ENCODE data around the gene MED9. TPM values are rescaled to one million over a fixed set of nuclear protein-coding genes. Genes with fewer than 3 reads are reported as not detected.

The MED9 gene
- total and polyA plus RNA-seq, 2 donors (not counting 3 experiments of a cell fraction or from before 2014, with no cell fraction given), result 15.1 to 18.2 TPM

- ChIA-PET CTCF (interaction anchor here (1.7 kb wide), 1 partner anchor 27 kb away, joined by 6 read pairs; the partner anchor contains the start of gene RASD1), POLR2A (no interaction called here)
- FAIRE-seq, result no peak
- Histone ChIP-seq H3K9me3 (replicated peaks; ENCODE audit: control insufficient read depth, insufficient read depth, low read length) (no peaks in the 10 kb centered on the region), H3K79me2 (ENCODE audit: control insufficient read depth, insufficient read depth, low read length) (no peaks in the 10 kb centered on the region), H3K9me1 (replicated peaks; ENCODE audit: control insufficient read depth, extremely low read depth, insufficient read depth, low read length) (no peaks in the 10 kb centered on the region), H3K27me3 (ENCODE audit: control insufficient read depth in 2 of 2, insufficient read depth in 2 of 2, low read length in 2 of 2) (peaks cover 37 to 50% of the 10 kb centered on the region in 2 experiments), H4K20me1 (replicated peaks; ENCODE audit: control insufficient read depth, extremely low read depth, insufficient read depth, low read length) (no peaks in the 10 kb centered on the region), H3K36me3 (ENCODE audit: control insufficient read depth in 2 of 2, extremely low read depth in 1 of 2, insufficient read depth in 2 of 2, low read length in 2 of 2) (no peaks in the 10 kb centered on the region), H2AFZ (ENCODE audit: low read depth, low read length) (no peak overlapping the region), H3K4me3 (replicated peaks in 1 of 3; ENCODE audit: insufficient read depth in 1 of 3, low read depth in 1 of 3, low read length in 3 of 3) (no peak overlapping the region), H3K4me1 (ENCODE audit: control insufficient read depth, extremely low read depth, insufficient read depth, low read length) (no peaks in the 10 kb centered on the region), H3K9ac (replicated peaks; ENCODE audit: extremely low read depth, insufficient read depth, low read length) (no peak overlapping the region), H3K27ac (ENCODE audit: insufficient read depth, low read depth, low read length) (no peak overlapping the region), H3K4me2 (ENCODE audit: insufficient read depth, low read length) (no peak overlapping the region)
- TF ChIP-seq MAX (IDR thresholded peaks at IDR 0.05; ENCODE audit: insufficient read depth, insufficient read length), result no peak
- no peak for TF ChIP-seq FOS (IDR thresholded peaks at IDR 0.05; ENCODE audit: borderline replicate concordance, insufficient read depth, low read length)
- no peak for TF ChIP-seq GATA2 (IDR thresholded peaks at IDR 0.05; ENCODE audit: insufficient read depth, insufficient read length, low read depth, low read length)
- no peak for TF ChIP-seq POLR2AphosphoS5 (IDR thresholded peaks at IDR 0.05; ENCODE audit: insufficient read depth, low read depth, low read length)
- no peak for TF ChIP-seq CTCF (IDR thresholded peaks at IDR 0.05; ENCODE audit: extremely low read depth in 1 of 2, insufficient read depth in 1 of 2, low read depth in 1 of 2, low read length in 2 of 2)
- no peak for TF ChIP-seq JUN (IDR thresholded peaks at IDR 0.05; ENCODE audit: borderline replicate concordance, insufficient read depth, insufficient read length, low read depth)
- no peak for TF ChIP-seq EZH2 (IDR thresholded peaks at IDR 0.05; ENCODE audit: borderline replicate concordance, low read depth, low read length, severe bottlenecking)
- TF ChIP-seq MYC (IDR thresholded peaks at IDR 0.05; ENCODE audit: low read depth, low read length), result no peak
- TF ChIP-seq POLR2A (IDR thresholded peaks at IDR 0.05; ENCODE audit: low read depth, low read length), result no peak
- DNase-seq (ENCODE audit: low read depth, low spot score), result no peak
- no TSS peak for BruUV-seq (replicated peaks)
- dilution Hi-C loops (cut with MboI; ENCODE audit: extremely low pct_ligation_motif_present, low sequenced_read_pairs), result loop anchor here (10.0 kb wide), 1 partner anchor 95 kb away; no protein-coding TSS in a partner anchor
- intact Hi-C loops (cut with micrococcal nuclease), result loop anchor here (5.0 kb wide), 1 partner anchor 58 kb away; no protein-coding TSS in a partner anchor
These were observed 7.4 kb upstream of the MED9 start for GRCh38 chr17:17469358-17469757.

Measured in endothelial cell of umbilical vein (primary cell).